ENCODE data around the gene NOTCH4. TPM values are rescaled to one million over a fixed set of nuclear protein-coding genes. Genes with fewer than 3 reads are reported as not detected.

NOTCH4 gene
- total RNA-seq, 1 experiment from 2014 or later = 2.3 TPM

DNA sequence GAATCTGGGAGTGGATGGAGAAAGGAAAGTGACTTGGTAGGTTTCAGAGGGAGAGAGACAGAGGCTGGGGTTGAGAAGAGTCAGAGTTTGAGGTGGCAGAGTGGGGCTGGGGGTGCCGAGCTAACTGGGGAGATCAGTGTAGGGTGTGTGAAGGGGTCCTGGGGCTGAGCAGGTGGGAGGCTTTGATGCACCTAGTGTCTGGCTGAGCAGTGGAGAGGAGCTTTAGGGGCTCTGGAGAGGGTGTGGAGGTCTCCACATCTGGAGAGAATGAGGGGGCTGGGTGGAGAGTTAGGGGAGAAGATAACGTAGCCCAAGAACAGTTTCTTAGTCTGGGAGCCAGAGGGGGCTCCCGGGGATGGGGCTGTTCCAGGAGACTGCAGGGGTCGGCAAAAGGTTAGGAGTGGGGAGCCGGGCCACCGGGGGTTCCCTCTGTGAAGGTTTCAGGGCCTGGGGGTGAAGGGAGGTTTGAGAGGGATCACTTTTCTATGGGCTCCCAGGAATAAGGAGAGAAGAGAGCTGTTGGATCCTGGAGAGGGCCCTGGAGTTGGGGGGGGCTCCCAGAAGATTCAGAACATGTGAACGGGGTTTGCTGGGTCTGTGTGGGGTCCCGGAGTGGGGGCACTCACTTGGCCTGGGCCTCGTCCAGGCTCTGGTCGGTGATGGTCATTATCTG is 34.7 kb downstream of the NOTCH4 start:
- H2AFZ ChIP-seq (ENCODE audit: low read length) = no peak overlapping the region
- peak overlapping the region; percentile 72 for H3K4me2 ChIP-seq (ENCODE audit: insufficient read depth, insufficient read length, low read length)
- H3K4ac ChIP-seq (ENCODE audit: low read depth, low read length) = no peak overlapping the region
- H4K20me1 ChIP-seq (ENCODE audit: control insufficient read depth, insufficient read depth, insufficient read length) = no peaks in the 10 kb centered on the region
- H3K4me3 Mint-ChIP-seq = peak overlapping the region; percentile 76 to 90
- no peaks in the 10 kb centered on the region for H3K27me3 Mint-ChIP-seq (ENCODE audit: low read depth)
- no peaks in the 10 kb centered on the region for H3K79me1 ChIP-seq (ENCODE audit: insufficient read depth, low read depth, low read length, poor library complexity, severe bottlenecking)
- H4K8ac ChIP-seq (replicated peaks; ENCODE audit: insufficient read length, low read depth, low read length) = no peak overlapping the region
- WGBS (ENCODE audit: extremely low coverage, insufficient read length, low lambda C conversion rate) = no CpG with 5 or more reads among the region's 10 CpGs
- peaks cover 46 to 58% of the 10 kb centered on the region in 2 experiments for H3K4me1 Mint-ChIP-seq
- H3K9ac ChIP-seq (ENCODE audit: extremely low read depth, insufficient read length, low read length) = peak overlapping the region; percentile 56
- no peak overlapping the region for H2AK5ac ChIP-seq (ENCODE audit: insufficient read length, low read length)
- no peaks in the 10 kb centered on the region for H3K9me3 ChIP-seq (ENCODE audit: control insufficient read depth, low read depth, low read length)
- no peaks in the 10 kb centered on the region for H3K79me2 ChIP-seq (ENCODE audit: insufficient read depth, low read length)
- no peak overlapping the region for H2BK15ac ChIP-seq (ENCODE audit: low read depth, low read length)
- H3K27ac Mint-ChIP-seq = peak overlapping the region; percentile 94 to 98 (median 97)
- H3K9me3 Mint-ChIP-seq = no peaks in the 10 kb centered on the region; a peak in 1 of 5 replicates
- TF ChIP-seq, protein P1, sequence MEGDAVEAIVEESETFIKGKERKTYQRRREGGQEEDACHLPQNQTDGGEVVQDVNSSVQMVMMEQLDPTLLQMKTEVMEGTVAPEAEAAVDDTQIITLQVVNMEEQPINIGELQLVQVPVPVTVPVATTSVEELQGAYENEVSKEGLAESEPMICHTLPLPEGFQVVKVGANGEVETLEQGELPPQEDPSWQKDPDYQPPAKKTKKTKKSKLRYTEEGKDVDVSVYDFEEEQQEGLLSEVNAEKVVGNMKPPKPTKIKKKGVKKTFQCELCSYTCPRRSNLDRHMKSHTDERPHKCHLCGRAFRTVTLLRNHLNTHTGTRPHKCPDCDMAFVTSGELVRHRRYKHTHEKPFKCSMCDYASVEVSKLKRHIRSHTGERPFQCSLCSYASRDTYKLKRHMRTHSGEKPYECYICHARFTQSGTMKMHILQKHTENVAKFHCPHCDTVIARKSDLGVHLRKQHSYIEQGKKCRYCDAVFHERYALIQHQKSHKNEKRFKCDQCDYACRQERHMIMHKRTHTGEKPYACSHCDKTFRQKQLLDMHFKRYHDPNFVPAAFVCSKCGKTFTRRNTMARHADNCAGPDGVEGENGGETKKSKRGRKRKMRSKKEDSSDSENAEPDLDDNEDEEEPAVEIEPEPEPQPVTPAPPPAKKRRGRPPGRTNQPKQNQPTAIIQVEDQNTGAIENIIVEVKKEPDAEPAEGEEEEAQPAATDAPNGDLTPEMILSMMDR (conservative IDR thresholded peaks at IDR 0.05) = no peak
- no peak overlapping the region for H3K23ac ChIP-seq (ENCODE audit: insufficient read length, low read depth, low read length)
- no peak overlapping the region for H2BK20ac ChIP-seq (ENCODE audit: low read depth, low read length, poor library complexity, severe bottlenecking)
- DNase-seq = peak; percentile 24
- H3K23me2 ChIP-seq (ENCODE audit: insufficient read length, low read depth, low read length, poor library complexity, severe bottlenecking) = peaks cover 7% of the 10 kb centered on the region
- H3T11ph ChIP-seq (ENCODE audit: low read length) = no peak overlapping the region
- no peak overlapping the region for H3K56ac ChIP-seq (ENCODE audit: insufficient read length, low read depth, low read length)
- H3K36me3 Mint-ChIP-seq (ENCODE audit: insufficient read depth in 1 of 3, low read depth in 3 of 3) = peaks cover 12 to 36% (median 34%) of the 10 kb centered on the region in 3 experiments; a peak in 6 of 7 replicates
- peaks cover 7% of the 10 kb centered on the region for H3K4me1 ChIP-seq (ENCODE audit: insufficient read depth, low read length)
- H2BK120ac ChIP-seq (ENCODE audit: low read depth, low read length, poor library complexity, severe bottlenecking) = no peak overlapping the region
- H3K18ac ChIP-seq (ENCODE audit: insufficient read length, low read depth, low read length) = no peak overlapping the region
- no peak overlapping the region for H3K27ac ChIP-seq (ENCODE audit: insufficient read length, low read depth, low read length)
- H2BK5ac ChIP-seq (ENCODE audit: insufficient read length, low read length) = no peak overlapping the region
- H4K91ac ChIP-seq (ENCODE audit: insufficient read length, low read depth, low read length) = no peak overlapping the region
- no peak overlapping the region; the same call in 1 of the 2 replicates for H3K14ac ChIP-seq (ENCODE audit: insufficient read depth, low read length)
- H2BK12ac ChIP-seq (ENCODE audit: insufficient read length, low read depth, low read length) = no peak overlapping the region
- H4K5ac ChIP-seq (ENCODE audit: insufficient read length, low read depth, low read length) = no peak overlapping the region
- no peaks in the 10 kb centered on the region for H3K27me3 ChIP-seq (ENCODE audit: insufficient read depth, low read length)

All from H9 (cell line).